A172 (cell line): ENCODE data around the gene INPP5D. TPM values are rescaled to one million over a fixed set of nuclear protein-coding genes. Genes with fewer than 3 reads are reported as not detected.
"Not testable (repeated sequence)": the region's sequence is repeated elsewhere in the genome, so short reads cannot be mapped to it uniquely, and the experiment has no call there.

Experiments used
- DNase-seq: peaks from one replicate; pipeline ENCODE4 v3.0.0-alpha.2; 2015; ENCODE audit warnings: low spot score
- total RNA-seq: library from RNA; depleted of rRNA; stranded (reverse); fragments of >200 nt; shearing (Covaris generic); gene quantifications from 2 replicates; pipeline ENCODE4 v1.2.3, GENCODE V29; 2014

Gene INPP5D
- total RNA-seq, 1 experiment from 2014 or later: 0.84 TPM

DNA sequence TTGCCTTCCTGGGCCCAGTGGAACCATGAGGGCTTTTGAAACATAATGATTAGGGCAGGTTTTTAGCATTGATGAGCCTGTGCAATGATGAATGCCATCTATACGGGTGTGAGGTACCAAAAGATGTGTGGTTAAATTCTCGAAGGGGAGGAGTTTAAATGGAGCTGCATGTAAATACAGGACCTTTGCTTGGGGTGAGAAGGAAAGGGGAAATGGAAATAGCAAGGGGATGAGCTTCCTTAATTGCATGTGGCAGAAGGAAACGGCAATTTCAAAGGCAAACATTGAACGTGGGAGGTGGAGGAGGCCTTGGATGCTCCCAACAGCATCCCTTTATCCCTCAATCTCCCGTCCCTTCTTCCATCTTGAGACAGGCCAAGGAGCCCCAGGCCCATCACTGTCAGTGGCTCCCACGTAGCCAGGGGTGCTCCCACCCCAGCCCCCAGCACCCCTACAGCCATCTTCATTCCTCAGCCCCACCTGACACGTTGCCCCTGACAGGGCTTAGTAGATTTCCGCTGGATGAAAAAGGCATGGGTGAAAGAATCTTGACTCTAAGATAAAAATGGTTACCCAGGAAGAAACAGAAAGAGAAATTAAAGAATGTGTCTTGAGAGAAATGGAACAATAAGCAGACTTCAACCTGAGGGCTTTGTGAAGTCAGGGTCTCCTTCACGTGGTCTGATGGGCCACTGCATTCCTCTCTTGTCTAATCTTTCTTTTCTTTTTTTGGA lies 32.5 kb downstream of the INPP5D start:
- no peak for DNase-seq

DNA sequence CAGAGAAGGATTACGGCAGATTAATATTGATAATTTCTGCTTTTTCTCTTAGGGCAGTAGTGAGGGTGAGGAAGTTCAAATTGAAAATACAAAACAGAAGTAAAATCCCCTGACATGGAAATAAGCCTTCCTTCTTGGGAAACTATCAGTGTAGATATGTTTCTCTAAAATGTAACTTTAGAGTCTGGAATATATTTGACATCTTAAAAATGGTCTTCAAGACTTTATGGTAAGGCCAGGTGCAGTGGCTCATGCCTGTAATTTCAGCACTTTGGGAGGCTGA lies 33.0 kb downstream of the INPP5D start:
- DNase-seq: no peak

DNA sequence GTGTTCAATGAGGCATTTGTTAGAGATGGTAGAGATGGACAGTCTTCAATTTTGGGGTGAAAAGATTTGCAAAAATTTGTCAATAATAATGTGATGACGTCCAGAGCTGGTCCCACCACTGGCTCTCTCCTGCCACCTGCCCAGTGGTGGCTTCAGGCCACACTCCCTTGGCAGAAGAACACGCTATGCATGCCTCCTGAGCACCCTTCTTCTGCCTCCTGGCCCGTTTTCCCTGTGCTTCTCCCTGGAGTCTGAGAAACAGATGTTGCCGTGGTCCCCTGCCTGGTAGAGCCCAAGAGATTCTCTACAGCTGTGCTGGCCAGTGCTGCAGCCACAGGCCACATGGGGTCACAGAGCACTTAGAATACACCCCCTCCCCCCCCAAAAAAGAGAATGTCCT lies 33.6 kb downstream of the INPP5D start:
- DNase-seq: no peak

DNA sequence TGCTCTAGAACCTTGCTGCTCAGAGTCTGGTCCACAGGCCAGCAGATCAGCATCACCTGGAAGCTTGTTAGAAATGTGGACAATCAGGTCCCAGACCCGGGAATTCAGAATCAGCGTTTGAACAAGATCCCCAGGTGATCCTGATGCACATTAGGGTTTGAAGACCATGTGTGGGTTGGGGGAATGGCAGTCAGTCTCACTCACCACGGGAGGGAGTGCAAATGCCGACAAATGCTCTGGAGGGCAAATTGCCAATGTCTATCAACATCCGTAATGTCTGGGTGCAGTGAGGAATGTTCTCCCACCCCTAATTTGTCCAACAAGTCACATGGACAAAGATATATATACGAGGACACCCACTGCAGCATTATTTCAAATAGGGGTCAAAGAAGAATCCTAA lies 34.5 kb downstream of the INPP5D start:
- no peak for DNase-seq

DNA sequence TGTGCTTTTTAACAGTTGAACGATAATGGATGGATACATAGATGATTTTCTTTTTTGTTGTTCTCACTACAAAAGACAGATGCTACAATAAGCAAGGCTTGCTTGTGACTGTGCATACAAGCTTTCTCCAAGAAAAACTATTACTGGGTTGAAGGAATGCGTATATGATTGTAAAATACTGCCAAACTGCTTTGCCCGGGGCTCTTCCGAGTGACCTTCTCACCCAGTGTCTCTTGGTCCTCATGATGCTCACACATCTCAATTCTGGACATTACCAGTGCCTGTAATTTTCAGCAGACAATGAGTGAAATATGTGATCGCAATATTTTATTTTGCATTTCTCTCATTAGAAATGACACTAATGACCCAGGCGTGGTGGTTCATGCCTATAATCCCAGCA lies 35.9 kb downstream of the INPP5D start:
- no peak for DNase-seq

DNA sequence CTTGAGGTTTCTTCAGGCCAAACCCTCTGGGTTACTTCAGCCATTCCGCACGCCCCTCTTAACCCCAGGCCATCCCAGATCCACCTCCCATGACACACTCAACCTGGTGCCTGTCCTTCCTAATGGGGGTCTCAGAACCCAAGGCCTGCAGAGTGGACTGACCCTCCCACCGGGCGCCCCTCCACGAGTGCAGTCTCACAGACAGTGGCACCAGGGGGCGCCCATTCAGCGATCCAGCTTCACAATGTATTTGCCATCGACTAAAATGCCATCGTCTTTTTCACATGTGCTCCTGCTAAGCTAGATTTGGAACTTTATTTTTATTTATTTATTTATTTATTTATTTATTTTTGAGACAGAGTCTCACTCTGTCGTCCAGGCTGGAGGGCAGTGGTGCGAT lies 38.5 kb downstream of the INPP5D start:
- DNase-seq: no peak

DNA sequence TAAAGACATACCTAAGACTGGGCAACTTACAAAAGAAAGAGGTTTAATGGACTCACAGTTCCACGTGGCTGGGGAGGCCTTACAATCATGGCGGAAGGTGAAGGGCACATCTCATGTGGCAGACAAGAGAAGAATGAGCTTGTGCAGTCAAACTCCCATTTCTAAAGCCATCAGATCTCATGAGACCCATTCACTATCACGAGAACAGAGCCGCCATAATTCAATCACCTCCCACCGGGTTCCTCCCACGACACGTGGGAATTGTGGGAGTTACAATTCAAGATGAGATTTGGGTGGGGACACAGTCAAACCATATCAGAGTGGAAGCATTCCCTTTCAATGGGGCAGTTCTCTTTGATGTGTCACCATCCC lies 39.7 kb downstream of the INPP5D start:
- not testable (repeated sequence) for DNase-seq

DNA sequence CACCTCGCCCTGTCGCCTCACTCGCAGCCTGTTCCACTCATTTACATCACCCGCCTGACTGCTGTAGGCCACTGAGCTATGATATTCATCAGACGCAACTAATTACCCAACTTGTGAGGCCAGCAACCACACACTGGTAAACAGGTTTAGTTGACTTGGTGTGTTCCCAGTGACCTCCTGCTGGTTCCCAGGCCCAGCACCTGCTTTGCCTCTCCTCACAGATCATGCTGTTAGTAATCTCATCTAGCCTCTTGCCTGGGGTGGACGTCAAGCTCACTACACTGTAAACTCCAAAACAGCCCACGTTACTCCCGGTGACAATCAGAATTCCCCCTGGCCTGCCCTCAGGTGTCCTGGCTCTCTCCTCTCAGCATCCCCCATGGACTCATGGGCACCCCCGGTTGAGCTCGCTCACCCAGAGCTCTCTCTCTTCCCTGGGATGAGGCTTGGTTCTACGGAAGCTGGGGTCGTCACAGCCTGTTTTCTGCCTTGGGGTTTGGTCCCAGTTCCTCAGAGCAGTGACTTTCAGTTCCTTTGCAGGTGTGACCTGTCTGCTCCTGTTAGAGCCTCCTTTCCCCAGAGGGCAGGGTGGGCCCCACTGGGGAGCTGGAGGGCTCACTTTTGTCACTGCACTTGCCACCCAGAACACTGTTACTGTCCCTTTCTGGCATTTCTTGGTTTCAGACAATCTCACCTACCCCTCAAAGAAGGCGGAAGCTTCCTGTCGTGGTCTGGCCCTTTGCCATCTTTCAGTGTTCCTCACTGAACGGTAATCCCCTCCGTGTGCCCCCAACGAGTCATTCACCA lies 40.3 kb downstream of the INPP5D start:
- DNase-seq: no peak

DNA sequence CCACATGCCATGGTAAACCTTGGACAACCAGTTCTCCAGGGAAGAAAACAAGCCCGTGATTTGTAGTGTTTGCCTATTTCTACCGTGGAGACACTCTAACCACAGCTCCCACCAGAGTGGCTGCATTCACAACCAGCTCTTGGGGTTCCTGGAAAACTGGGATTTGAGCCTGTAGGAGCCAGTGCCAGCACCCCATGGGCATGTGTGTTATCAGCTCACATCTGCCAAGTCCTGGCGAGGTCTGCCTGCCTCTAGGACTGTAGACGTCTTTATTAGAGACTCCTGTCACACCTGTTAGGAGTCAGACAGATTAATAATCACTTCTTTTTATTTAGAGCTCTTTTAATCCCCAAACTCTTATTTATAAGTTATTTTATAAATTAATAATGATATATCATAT lies 41.0 kb downstream of the INPP5D start:
- DNase-seq: no peak

DNA sequence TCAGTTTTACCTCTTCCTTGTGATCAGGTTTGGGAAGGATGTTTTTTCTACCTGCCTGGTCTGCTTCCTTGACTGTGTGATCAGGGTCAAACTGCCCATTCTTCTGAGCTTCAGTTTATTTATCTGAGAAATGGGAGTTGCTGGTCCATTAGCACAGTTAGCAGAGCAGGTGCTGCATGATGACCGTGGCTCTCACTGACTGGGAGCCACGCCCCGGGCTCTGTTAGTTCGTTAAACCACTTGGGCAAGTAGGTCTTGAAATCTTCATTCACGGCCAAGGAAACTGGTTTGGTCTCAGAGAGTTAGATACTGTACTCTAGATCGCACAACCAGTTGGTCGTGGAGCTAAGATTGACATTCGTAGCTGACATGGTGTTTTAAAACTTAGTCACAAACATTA lies 41.7 kb downstream of the INPP5D start:
- DNase-seq: no peak

DNA sequence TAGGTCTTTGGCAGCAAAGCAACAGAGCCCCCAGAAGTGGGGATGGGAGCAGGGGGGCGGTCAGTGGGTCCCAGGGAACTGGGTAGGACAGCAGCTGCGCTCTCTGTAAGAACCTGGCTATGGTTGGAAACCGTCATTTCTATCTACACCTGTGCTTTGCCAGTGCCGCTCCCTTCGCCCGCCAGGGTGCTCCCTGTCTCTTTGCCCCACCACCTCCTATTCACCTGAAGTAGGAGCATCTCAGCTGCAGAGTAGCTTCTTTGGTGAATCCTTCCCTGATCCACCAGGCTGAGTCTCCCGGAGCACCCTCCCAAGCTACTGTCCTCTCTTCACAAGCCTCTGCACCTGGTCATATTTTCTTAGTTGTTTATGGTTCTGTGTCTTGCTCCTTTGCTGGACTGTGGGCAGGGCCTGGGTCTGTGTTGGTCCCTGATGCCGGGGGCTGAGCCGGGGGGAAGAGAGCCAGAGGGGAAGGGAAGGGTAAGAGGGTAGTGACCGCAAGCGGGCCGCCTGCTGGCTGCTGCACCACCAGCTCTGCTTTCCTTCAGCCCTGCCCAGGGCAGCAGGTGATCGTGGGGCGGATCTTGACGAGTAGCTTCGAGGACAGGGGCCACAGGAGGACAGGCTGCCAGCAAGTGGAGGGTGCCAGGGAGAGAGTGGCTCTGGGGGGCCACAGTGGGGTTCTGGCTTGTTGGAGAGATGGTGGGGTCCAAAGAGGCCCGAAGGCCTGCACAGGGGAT lies 45.2 kb downstream of the INPP5D start:
- DNase-seq: no peak

DNA sequence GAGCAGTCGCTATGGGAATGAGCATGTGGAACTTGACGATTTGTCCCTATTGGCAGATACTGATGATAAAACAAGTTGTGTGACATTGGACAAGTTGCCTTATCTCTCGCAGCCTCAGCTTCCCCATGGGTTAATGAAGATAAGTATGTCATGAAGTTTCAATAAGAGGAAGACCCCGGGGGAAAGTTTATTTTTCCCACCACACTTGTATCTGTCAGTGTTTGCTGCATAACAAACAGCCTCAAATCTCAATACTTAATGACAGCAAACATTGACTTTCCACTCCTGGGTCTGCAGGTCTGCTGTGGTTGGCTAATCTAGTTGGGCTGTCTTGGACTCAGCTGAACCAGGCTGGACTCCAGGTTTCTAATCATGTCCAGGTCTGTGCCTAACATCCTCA lies 45.8 kb downstream of the INPP5D start:
- DNase-seq: no peak

DNA sequence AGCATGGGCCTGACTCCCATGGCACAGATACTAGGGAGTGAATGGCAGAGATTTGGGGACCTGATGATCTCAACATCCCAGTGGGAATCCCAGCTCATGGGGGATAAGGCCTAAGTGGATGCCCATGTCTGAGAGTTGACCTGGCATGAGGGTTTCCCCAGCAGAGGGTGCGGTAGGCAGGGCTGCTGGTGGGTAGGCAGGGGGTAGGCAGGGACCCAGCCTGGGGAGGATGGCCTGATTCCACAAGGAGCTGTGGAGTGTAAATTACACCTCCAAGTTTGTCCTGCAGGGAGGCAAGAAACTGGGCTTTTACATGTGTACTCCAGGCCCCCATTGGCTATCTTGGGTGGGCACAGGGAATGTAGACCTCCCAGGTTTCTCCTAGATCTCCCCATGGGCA lies 46.9 kb downstream of the INPP5D start:
- DNase-seq: no peak

DNA sequence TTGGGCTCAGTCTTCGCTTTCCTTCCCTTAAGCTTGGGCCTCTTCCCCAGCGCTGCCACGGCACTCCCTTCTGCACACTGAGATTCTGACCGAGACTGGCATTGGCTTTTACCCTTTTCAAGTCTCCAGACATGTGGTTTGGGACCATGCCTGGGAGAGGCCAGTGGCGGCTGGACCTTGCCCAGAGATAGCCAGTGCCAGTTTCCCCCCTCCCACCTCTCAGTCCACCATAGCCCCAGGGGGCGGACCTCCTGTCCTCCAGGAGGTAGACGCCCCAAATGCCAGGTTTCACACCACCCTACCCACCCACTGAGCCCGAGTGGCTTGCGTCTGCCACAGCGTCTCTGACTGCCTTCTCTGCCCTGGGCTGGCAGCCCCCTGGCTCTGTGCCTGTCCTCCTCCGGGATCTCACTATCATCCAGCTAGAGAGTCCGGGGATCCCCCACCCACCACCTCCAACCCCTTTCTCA lies 47.7 kb downstream of the INPP5D start:
- DNase-seq: no peak

DNA sequence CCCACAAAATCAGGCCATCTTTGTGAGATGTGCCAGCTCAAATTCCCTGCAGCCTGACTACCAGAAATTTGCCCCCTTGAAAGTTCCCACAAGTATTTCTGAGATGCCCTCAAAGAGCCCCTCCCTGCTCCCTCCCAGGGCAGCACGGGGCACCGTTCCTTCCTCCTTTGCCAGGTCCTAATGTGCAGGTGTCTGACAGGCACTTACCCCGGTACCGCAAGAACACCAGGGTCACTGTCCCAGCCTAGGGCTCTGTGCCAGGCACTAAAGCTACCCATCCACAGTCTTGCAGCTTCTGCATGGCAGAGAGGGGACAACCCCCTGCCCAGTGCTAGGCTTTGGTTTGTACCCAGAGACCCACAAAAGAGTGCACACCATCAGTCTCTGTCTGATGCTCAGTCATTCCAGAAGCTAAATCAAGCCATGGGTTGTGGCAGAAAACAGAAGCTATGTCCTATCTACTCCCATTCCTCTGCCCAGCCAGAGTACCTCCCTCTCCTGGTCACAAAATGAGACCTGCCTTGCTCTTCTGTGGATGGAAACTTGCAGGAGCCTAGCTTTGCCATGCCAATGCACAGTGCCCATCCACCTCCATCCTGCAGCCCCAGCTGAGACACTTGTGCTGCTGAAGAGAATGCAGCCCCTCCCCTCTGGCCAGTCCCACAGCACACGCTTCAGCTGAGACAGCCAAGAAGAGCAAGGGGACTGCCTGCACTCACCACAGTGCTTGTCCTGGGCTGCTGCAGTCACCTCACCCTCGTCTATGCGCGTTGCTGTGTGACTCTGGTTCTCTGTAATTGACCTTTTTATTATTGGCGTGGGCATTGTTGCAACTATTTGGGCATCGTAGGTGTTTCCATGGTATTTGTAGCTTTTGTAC lies 48.7 kb downstream of the INPP5D start:
- DNase-seq: no peak

DNA sequence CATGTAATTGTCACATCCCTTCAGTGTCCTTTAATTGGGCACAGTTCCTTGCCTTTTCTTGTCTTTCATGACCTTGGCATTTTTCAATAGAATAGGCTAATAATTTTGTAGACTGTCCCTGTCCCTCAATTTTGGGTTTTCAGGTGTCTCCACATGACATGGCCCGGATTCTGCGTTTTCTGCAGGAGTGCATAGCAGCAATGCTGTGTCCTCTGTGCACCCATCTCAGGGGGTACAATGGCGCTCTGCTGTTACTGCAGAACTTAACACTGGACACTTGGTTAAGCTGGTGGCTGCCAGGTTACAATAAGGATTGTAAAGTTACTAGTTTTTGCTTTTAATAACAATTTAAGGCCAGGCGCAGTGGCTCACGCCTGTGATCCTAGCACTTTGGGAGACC lies 51.3 kb downstream of the INPP5D start:
- DNase-seq: no peak

DNA sequence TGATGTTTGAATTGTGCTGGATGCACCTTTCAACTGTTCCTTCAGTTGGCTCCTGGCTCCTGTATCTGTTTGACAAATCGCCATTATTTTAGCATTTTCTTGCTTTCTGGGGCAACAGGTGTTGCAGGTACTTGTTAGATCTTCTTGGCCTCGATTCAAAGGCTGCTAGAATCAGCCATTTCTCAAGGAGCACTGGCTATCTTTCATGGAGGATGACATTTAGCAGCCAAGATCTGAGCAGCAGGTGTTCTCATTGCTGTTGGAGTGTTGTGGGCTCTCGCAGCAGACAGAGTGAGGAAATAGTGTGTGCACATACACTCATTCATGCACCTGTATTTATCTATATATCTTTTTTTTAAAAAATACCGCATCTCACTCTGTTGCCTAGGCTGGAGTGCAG lies 52.2 kb downstream of the INPP5D start:
- no peak for DNase-seq

DNA sequence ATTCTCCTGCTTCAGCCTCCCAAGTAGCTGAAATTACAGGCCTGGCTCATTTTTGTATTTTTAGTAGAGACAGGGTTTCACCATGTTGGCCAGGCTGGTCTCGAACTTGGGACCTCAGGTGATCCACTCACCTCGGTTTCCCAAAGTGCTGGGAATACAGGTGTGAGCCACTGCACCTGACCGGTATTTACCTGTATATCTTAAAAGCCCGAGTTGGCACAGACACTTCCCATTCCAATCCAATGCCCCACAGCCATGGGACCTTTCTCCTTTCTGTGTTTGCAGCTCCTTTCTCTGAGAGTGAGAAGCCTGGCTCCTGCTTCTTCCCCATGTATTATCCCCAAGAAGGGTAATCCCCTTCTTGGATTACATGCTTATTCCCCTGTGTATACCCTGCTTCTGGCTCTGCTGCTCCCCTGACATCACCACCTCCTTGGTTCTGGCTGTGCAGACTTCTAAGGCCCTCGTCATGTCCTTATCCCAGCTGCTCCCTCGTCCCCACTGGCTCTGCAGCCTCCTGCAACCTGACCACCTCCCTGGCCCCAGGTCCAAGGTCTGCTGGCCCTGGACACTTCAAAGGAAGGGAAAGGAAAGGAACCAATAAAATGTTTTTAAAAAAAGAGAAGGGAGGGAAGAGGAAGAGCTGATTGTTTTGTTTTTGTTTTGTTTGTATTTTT lies 52.8 kb downstream of the INPP5D start:
- no peak for DNase-seq

DNA sequence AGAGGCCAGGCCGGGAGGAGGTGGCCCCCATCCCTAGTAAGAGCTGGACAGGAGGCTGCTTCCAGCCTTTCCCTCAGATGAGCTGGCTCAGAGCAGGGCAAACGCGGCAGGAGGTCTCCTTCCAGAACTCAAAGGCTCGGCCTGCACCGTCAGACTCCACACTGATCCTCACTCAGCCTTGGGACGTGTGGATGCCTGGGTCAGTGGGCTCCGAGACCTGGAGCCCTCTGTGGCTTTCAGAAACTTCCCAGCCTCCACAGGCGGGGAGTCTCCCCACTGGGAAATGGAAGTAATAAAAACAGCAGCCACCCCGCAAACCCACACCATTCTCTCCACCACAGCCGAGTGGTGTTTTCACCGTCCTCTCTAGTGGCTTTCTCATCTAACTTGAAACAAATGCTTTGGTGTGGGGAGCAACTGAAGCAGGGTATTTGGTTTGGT lies 54.3 kb downstream of the INPP5D start:
- DNase-seq: no peak

DNA sequence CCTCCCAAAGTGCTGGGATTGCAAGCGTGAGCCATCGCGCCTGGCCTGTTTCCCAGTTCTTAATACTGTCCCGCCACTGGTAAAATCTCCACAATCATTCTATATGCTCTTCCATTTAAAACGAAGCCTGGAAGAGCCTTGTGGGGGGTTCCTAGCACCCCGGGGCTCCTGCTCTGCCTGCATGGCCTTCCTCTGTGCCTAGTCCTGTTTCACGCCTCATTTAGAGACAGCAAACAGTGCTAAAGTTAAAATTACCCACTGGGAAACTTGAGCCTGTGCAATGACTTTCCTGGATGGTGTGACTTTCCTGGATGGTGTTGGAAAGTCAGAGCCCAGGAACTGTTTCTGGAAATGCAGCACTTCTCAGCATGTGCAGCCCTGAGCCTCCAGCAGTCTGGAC lies 55.0 kb downstream of the INPP5D start:
- no peak for DNase-seq

DNA sequence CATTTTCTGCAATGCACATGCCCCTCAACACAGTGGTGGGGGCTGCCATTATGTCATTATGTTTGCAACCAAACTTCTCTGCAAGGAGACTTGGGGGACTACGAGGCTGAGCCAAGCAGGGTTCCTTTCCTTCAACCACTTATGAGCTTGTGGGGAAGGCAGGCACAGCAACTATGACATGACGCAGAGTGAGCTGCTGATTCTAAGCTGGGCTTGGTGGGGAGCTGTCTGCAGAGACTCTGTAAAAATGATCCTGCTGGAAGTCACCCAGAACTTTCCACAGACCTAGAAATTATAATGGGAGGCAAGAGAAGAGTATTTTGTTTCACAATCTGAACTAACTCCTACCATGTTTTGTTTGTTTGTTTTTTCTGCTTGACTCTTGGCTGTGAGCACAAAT lies 55.6 kb downstream of the INPP5D start:
- no peak for DNase-seq
